Fibroblast of skin of back (primary cell): ENCODE results near the gene DCUN1D3.
"Not testable (repeated sequence)": the region's sequence is repeated elsewhere in the genome, so short reads cannot be mapped to it uniquely, and the experiment has no call there.

Experiments used
- DNase-seq: peaks from one replicate; pipeline ENCODE4 v3.0.0-alpha.2; 2013

Gene DCUN1D3

GRCh38 chr16:20862162-20862960, 37.8 kb downstream of the DCUN1D3 start:
- no peak for DNase-seq

GRCh38 chr16:20860995-20861394, 39.2 kb downstream of the DCUN1D3 start:
- DNase-seq = not testable (repeated sequence)

- no peak for DNase-seq
These were observed 39.8 kb downstream of the DCUN1D3 start for GRCh38 chr16:20860361-20860760.

GRCh38 chr16:20859699-20860098, 40.5 kb downstream of the DCUN1D3 start:
- no peak for DNase-seq

GRCh38 chr16:20859229-20859628, 40.9 kb downstream of the DCUN1D3 start:
- DNase-seq = no peak

GRCh38 chr16:20857281-20857680, 42.9 kb downstream of the DCUN1D3 start:
- no peak for DNase-seq

GRCh38 chr16:20854963-20855362, 45.2 kb downstream of the DCUN1D3 start:
- no peak for DNase-seq

- no peak for DNase-seq
These were observed 46.1 kb downstream of the DCUN1D3 start for GRCh38 chr16:20853981-20854620.

- DNase-seq = no peak
These were observed 47.0 kb downstream of the DCUN1D3 start for GRCh38 chr16:20853143-20853542.

GRCh38 chr16:20851601-20852000, 48.6 kb downstream of the DCUN1D3 start:
- peak; percentile 83 for DNase-seq

- DNase-seq = no peak
These were observed 49.2 kb downstream of the DCUN1D3 start for GRCh38 chr16:20850981-20851380.

- DNase-seq = peak; percentile 63
These were observed 50.4 kb downstream of the DCUN1D3 start for GRCh38 chr16:20849589-20850390.

GRCh38 chr16:20847550-20847949, 52.6 kb downstream of the DCUN1D3 start:
- no peak for DNase-seq

GRCh38 chr16:20846551-20846950, 53.6 kb downstream of the DCUN1D3 start:
- no peak for DNase-seq

- DNase-seq = no peak
These were observed 54.1 kb downstream of the DCUN1D3 start for GRCh38 chr16:20846030-20846429.

- no peak for DNase-seq
These were observed 55.6 kb downstream of the DCUN1D3 start for GRCh38 chr16:20844588-20844987.

- DNase-seq = no peak
These were observed 56.1 kb downstream of the DCUN1D3 start for GRCh38 chr16:20844054-20844453.

GRCh38 chr16:20839504-20839903, 60.7 kb downstream of the DCUN1D3 start:
- DNase-seq = no peak

GRCh38 chr16:20838240-20838639, 61.9 kb downstream of the DCUN1D3 start:
- DNase-seq = no peak

GRCh38 chr16:20833086-20833485, 67.1 kb downstream of the DCUN1D3 start:
- DNase-seq = no peak

GRCh38 chr16:20830372-20830771, 69.8 kb downstream of the DCUN1D3 start:
- DNase-seq = no peak

- DNase-seq = no peak
These were observed 70.6 kb downstream of the DCUN1D3 start for GRCh38 chr16:20829536-20829935.

- no peak for DNase-seq
These were observed 74.1 kb downstream of the DCUN1D3 start for GRCh38 chr16:20826039-20826566.
